SK-N-SH (cell line): Measurements from ENCODE around the gene SLC16A11. TPM values are rescaled to one million over a fixed set of nuclear protein-coding genes. Genes with fewer than 3 reads are reported as not detected.
A peak's percentile ranks its signal among the peaks of the same experiment; 100 is the strongest.

Experiments used
- CTCF ChIA-PET: fragments of 300-600, 350-600 bp; formaldehyde crosslinking; extraction: SDS; loops from one replicate; lab custom pipeline; 2021; lab: Yijun Ruan, JAX
- POLR2A ChIA-PET: fragments of 350-600 bp; sonication (Branson Sonifier 250); formaldehyde crosslinking; extraction: SDS; loops from one replicate; lab custom pipeline; 2020; ENCODE audit warnings: antibody characterized with exemption, inconsistent platforms; lab: Yijun Ruan, JAX
- DNase-seq: peaks from one replicate; pipeline ENCODE4 v3.0.0; 2012
- H2AFZ ChIP-seq: fragments of 200-600 bp; sonication (generic); 2 replicates; pipeline ENCODE4 v1.8.1; 2016; ENCODE audit warnings: antibody characterized with exemption, mild to moderate bottlenecking, low read depth
- H3F3A ChIP-seq: fragments of 200-600 bp; sonication (generic); replicated peaks from 2 replicates; pipeline ENCODE3; 2016; ENCODE audit warnings: antibody characterized with exemption, mild to moderate bottlenecking; ENCODE audit not compliant: insufficient read depth
- H3K27ac ChIP-seq, 2 experiments: fragments of 200-500 bp in 1 of 2; fragments of 200-600 bp in 1 of 2; sonication (Bioruptor generic) in 1 of 2; sonication (generic), shearing (Covaris generic) in 1 of 2; 2 replicates each; pipeline versions ENCODE4 v1.5.1 to v1.6.1; 2014 to 2016; ENCODE audit warnings: low read depth in 2 of 2, inconsistent platforms in 1 of 2, low read length in 1 of 2, mild to moderate bottlenecking in 1 of 2, mixed read lengths in 1 of 2
- H3K27me3 ChIP-seq: fragments of 200-600 bp; sonication (generic), shearing (Covaris generic); 2 replicates; pipeline ENCODE4 v1.6.1; 2016; ENCODE audit warnings: mixed run types; ENCODE audit not compliant: insufficient read depth
- H3K36me3 ChIP-seq, 2 experiments: fragments of 200-500 bp in 1 of 2; fragments of 200-600 bp in 1 of 2; sonication (Bioruptor generic) in 1 of 2; sonication (generic) in 1 of 2; replicated peaks in 1 of 2; 2 replicates each; pipeline versions ENCODE3 to v1.5.1; 2014 to 2016; ENCODE audit warnings: low read length in 1 of 2, mild to moderate bottlenecking in 1 of 2; ENCODE audit not compliant: insufficient read depth in 2 of 2, control insufficient read depth in 1 of 2
- H3K4me1 ChIP-seq, 2 experiments: fragments of 200-500 bp in 1 of 2; fragments of 200-600 bp in 1 of 2; sonication (Bioruptor generic) in 1 of 2; sonication (generic), shearing (Covaris generic) in 1 of 2; 2 replicates each; pipeline versions ENCODE4 v1.5.1 to v1.6.1; 2014 to 2016; ENCODE audit warnings: low read depth in 1 of 2, low read length in 1 of 2, mixed run types in 1 of 2; ENCODE audit not compliant: insufficient read depth in 2 of 2, control insufficient read depth in 1 of 2
- H3K4me2 ChIP-seq: fragments of 200-600 bp; sonication (generic), shearing (Covaris generic); 2 replicates; pipeline ENCODE4 v1.6.1; 2017; ENCODE audit warnings: mixed run types
- H3K4me3 ChIP-seq, 2 experiments: fragments of 200-500 bp in 1 of 2; fragments of 200-600 bp in 1 of 2; sonication (Bioruptor generic) in 1 of 2; sonication (generic), shearing (Covaris generic) in 1 of 2; 2 replicates each; pipeline versions ENCODE4 v1.5.1 to v1.8.1; 2014 to 2016; ENCODE audit warnings: low read depth in 2 of 2, inconsistent platforms in 1 of 2, low read length in 1 of 2, mild to moderate bottlenecking in 1 of 2, mixed read lengths in 1 of 2, moderate library complexity in 1 of 2
- H3K79me2 ChIP-seq: fragments of 200-600 bp; sonication (generic); 2 replicates; pipeline ENCODE4 v1.8.1; 2017; ENCODE audit warnings: mild to moderate bottlenecking; ENCODE audit not compliant: insufficient read depth
- H3K9ac ChIP-seq: fragments of 200-600 bp; sonication (generic); 2 replicates; pipeline ENCODE4 v1.6.1; 2017; ENCODE audit warnings: mixed run types
- H3K9me2 ChIP-seq: fragments of 200-600 bp; sonication (generic); 2 replicates; pipeline ENCODE4 v1.6.1; 2017; ENCODE audit warnings: mixed run types
- H3K9me3 ChIP-seq: fragments of 200-600 bp; sonication (generic); 2 replicates; pipeline ENCODE4 v1.6.1; 2017; ENCODE audit warnings: mixed run types, mild to moderate bottlenecking, moderate library complexity
- H4K20me1 ChIP-seq: fragments of 200-600 bp; sonication (generic); 2 replicates; pipeline ENCODE4 v1.6.1; 2017; ENCODE audit warnings: mild to moderate bottlenecking, mixed run types; ENCODE audit not compliant: insufficient read depth
- CHD2 ChIP-seq: fragments of 150-350 bp; IDR thresholded peaks from 2 replicates; pipeline ENCODE4 v1.6.1; 2018; ENCODE audit warnings: low read length; ENCODE audit not compliant: partially characterized antibody
- CTCF ChIP-seq: fragments of 200-600 bp; sonication (generic); IDR thresholded peaks from 2 replicates; pipeline ENCODE4 v1.6.1; 2017; ENCODE audit warnings: antibody characterized with exemption, mild to moderate bottlenecking, moderate library complexity
- ELF1 ChIP-seq: IDR thresholded peaks from 2 replicates; pipeline ENCODE4 v1.4.0; 2012
- EP300 ChIP-seq, 2 experiments: IDR thresholded peaks; 2 replicates each; pipeline versions ENCODE4 v1.4.0 to v1.6.1; 2012; ENCODE audit warnings: borderline replicate concordance in 1 of 2, low read depth in 1 of 2, low read length in 1 of 2
- RAD21 ChIP-seq: IDR thresholded peaks from 2 replicates; pipeline ENCODE4 v1.6.1; 2012; ENCODE audit warnings: mild to moderate bottlenecking, low read length
- SMC3 ChIP-seq: IDR thresholded peaks from 2 replicates; pipeline ENCODE4 v1.6.1; 2012; ENCODE audit warnings: low read depth, low read length, improper control_type of control experiment
- WGBS: methylation state at CpG from one replicate; pipeline ENCODE4 v1.1.6; 2017; ENCODE audit warnings: low lambda C conversion rate; 5-methylcytosine and 5-hydroxymethylcytosine counted together
- polyA plus RNA-seq, 3 experiments: library from polyadenylated mRNA; depleted of rRNA; stranded (reverse); fragments of >200 nt; gene quantifications; 2 replicates each; pipeline ENCODE4 v1.2.3, GENCODE V29; 2012

Gene SLC16A11
- polyA plus RNA-seq, 1 of the 3 experiments (the other 2 are of a cell fraction) = 0.12 TPM

- no peak for DNase-seq
- H3K4me1 ChIP-seq = peaks cover 0 to 22% of the 10 kb centered on the region in 2 experiments; a peak in 1 of 4 replicates
- TF ChIP-seq EP300 (IDR thresholded peaks at IDR 0.05; ENCODE audit: borderline replicate concordance in 1 of 2, low read depth in 1 of 2, low read length in 1 of 2) = no peak
- peak; percentile 6 for TF ChIP-seq CHD2
- TF ChIP-seq, all 33 proteins: peak for 1
- POLR2A ChIA-PET = interaction anchor here (1.0 to 1.4 kb wide), 2 partner anchors 10 to 179 kb away, joined by 3 to 7 read pairs; partner anchors contain the start of gene SLC16A13
- no peaks in the 10 kb centered on the region for H3K9me3 ChIP-seq
- no peak overlapping the region; the same call in 1 of the 2 replicates for H2AFZ ChIP-seq
- WGBS = 25% methylated on average over 15 of the region's 15 CpGs
- H3K9ac ChIP-seq = no peak overlapping the region
- H3K9me2 ChIP-seq = no peaks in the 10 kb centered on the region
- H4K20me1 ChIP-seq = no peaks in the 10 kb centered on the region
- peaks cover 4% of the 10 kb centered on the region for H3F3A ChIP-seq
- no peaks in the 10 kb centered on the region for H3K36me3 ChIP-seq
- H3K27ac ChIP-seq = no peak overlapping the region
- peak overlapping the region; percentile 71 for H3K4me2 ChIP-seq
- CTCF ChIA-PET = interaction anchor here (0.6 to 20.1 kb wide), 63 partner anchors 8 to 541 kb away, joined by 3 to 502 read pairs (median 5); partner anchors contain the start of genes ASGR1, ASGR2, BCL6B and CLEC10A
- peak overlapping the region in 1 of 2 experiments; percentile 14; a peak in 1 of 4 replicates for H3K4me3 ChIP-seq
- peaks cover 31% of the 10 kb centered on the region; the same call in 1 of the 2 replicates for H3K27me3 ChIP-seq
- H3K79me2 ChIP-seq = no peaks in the 10 kb centered on the region
Measured at GRCh38 chr17:7046127-7046724, 2.3 kb upstream of the SLC16A11 start.

GRCh38 chr17:7045492-7046126 is 1.7 kb upstream of the SLC16A11 start:
- H3K9me2 ChIP-seq = no peaks in the 10 kb centered on the region
- no peaks in the 10 kb centered on the region for H3K79me2 ChIP-seq
- no peaks in the 10 kb centered on the region for H3K9me3 ChIP-seq
- peaks cover 31% of the 10 kb centered on the region; the same call in 1 of the 2 replicates for H3K27me3 ChIP-seq
- TF ChIP-seq CTCF (peak; percentile 92), CHD2 (peak; percentile 9), ELF1 (no peak), SMC3 (peak; percentile 69), RAD21 (peak; percentile 91)
- peak; percentile 53 for DNase-seq
- H3K4me1 ChIP-seq = peaks cover 0 to 22% of the 10 kb centered on the region in 2 experiments; a peak in 1 of 4 replicates
- ChIA-PET POLR2A (interaction anchor here (1.0 to 1.4 kb wide), 2 partner anchors 10 to 179 kb away, joined by 3 to 7 read pairs; partner anchors contain the start of gene SLC16A13), CTCF (interaction anchor here (0.6 to 20.1 kb wide), 69 partner anchors 8 to 1567 kb away, joined by 3 to 502 read pairs (median 5); partner anchors contain the start of genes ASGR1, ASGR2, BCL6B and CLEC10A)
- H3K4me3 ChIP-seq = peak overlapping the region in 1 of 2 experiments; percentile 14; a peak in 1 of 4 replicates
- no peak overlapping the region for H3K9ac ChIP-seq
- H3F3A ChIP-seq = peaks cover 4% of the 10 kb centered on the region
- no peaks in the 10 kb centered on the region for H3K36me3 ChIP-seq
- H3K4me2 ChIP-seq = peak overlapping the region; percentile 71
- no peaks in the 10 kb centered on the region for H4K20me1 ChIP-seq
- H3K27ac ChIP-seq = no peak overlapping the region
- WGBS = 12% methylated on average over 4 of the region's 5 CpGs
- H2AFZ ChIP-seq = no peak overlapping the region
